Hepatocyte (in vitro differentiated cells): ENCODE measurements around the gene PXMP4. TPM values are rescaled to one million over a fixed set of nuclear protein-coding genes. Genes with fewer than 3 reads are reported as not detected.

ENCODE experiments used
- DNase-seq: peaks from one replicate; pipeline ENCODE4 v3.0.0-alpha.2; 2016; ENCODE audit warnings: low spot score
- H2AFZ ChIP-seq: fragments of 200-600 bp; sonication (generic); 2 replicates; pipeline ENCODE4 v1.6.0; 2016; ENCODE audit warnings: antibody characterized with exemption, mild to moderate bottlenecking
- H3K27ac ChIP-seq: fragments of 200-600 bp; sonication (generic); 2 replicates; pipeline ENCODE4 v1.5.1; 2016; ENCODE audit warnings: mild to moderate bottlenecking
- H3K27me3 ChIP-seq: fragments of 200-600 bp; sonication (generic); 2 replicates; pipeline ENCODE4 v1.6.1; 2016
- H3K36me3 ChIP-seq: fragments of 200-600 bp; sonication (generic); replicated peaks from 2 replicates; pipeline ENCODE4 v1.5.1; 2016; ENCODE audit warnings: low read depth; ENCODE audit not compliant: insufficient read depth
- H3K4me1 ChIP-seq: fragments of 200-600 bp; sonication (generic); 2 replicates; pipeline ENCODE4 v1.5.1; 2016; ENCODE audit warnings: mild to moderate bottlenecking, moderate library complexity; ENCODE audit not compliant: insufficient read depth
- H3K4me2 ChIP-seq: fragments of 200-600 bp; sonication (generic); 2 replicates; pipeline ENCODE4 v1.6.0; 2016
- H3K4me3 ChIP-seq: fragments of 200-600 bp; sonication (generic); 2 replicates; pipeline ENCODE4 v1.5.1; 2016; ENCODE audit warnings: mild to moderate bottlenecking
- H3K79me2 ChIP-seq: fragments of 200-600 bp; sonication (generic); 2 replicates; pipeline ENCODE4 v1.6.0; 2017; ENCODE audit warnings: mild to moderate bottlenecking
- H3K9me2 ChIP-seq: fragments of 200-600 bp; sonication (generic); replicated peaks from 2 replicates; pipeline ENCODE4 v1.6.0; 2017; ENCODE audit warnings: mild to moderate bottlenecking; ENCODE audit not compliant: insufficient read depth
- H3K9me3 ChIP-seq: fragments of 200-600 bp; sonication (generic); 2 replicates; pipeline ENCODE4 v1.5.1; 2016; ENCODE audit warnings: low read depth, mild to moderate bottlenecking
- H4K20me1 ChIP-seq: fragments of 200-600 bp; sonication (generic); 2 replicates; pipeline ENCODE4 v1.6.0; 2016; ENCODE audit warnings: mild to moderate bottlenecking; ENCODE audit not compliant: insufficient read depth, poor library complexity, severe bottlenecking
- EZH2 ChIP-seq: fragments of 200-600 bp; sonication (generic); IDR thresholded peaks from 2 replicates; pipeline ENCODE4 v1.6.1; 2016; ENCODE audit warnings: antibody characterized with exemption, mild to moderate bottlenecking, borderline replicate concordance
- EZH2phosphoT487 ChIP-seq: fragments of 200-600 bp; sonication (generic); IDR thresholded peaks from one replicate; pipeline ENCODE4 v1.6.1; 2018; ENCODE audit warnings: antibody characterized with exemption, mild to moderate bottlenecking, low read depth, moderate library complexity; ENCODE audit not compliant: unreplicated experiment, severe bottlenecking
- WGBS: methylation state at CpG from one replicate; pipeline ENCODE4 v1.1.6; 2016; ENCODE audit warnings: low lambda C conversion rate; ENCODE audit errors: missing lambda C conversion rate; 5-methylcytosine and 5-hydroxymethylcytosine counted together
- polyA plus RNA-seq: library from polyadenylated mRNA; unstranded; fragments of >200 nt; fragmentation: Nextera tagmentation; extraction: Ambion mirVana; gene quantifications from 2 replicates; pipeline ENCODE4 v1.2.1, GENCODE V29; 2016
- total RNA-seq: library from RNA; depleted of rRNA; stranded (reverse); fragments of >200 nt; gene quantifications from 2 replicates; pipeline ENCODE4 v1.2.3, GENCODE V29; 2014
- TF ChIP-seq, protein P1 (sequence below): fragments of 200-600 bp; sonication (generic); IDR thresholded peaks from 2 replicates; pipeline ENCODE4 v1.5.1; 2016; ENCODE audit warnings: antibody characterized with exemption, mild to moderate bottlenecking; ENCODE audit not compliant: poor library complexity

Gene PXMP4
- total and polyA plus RNA-seq, 2 experiments from 2014 or later: 4.1 to 4.7 TPM

DNA sequence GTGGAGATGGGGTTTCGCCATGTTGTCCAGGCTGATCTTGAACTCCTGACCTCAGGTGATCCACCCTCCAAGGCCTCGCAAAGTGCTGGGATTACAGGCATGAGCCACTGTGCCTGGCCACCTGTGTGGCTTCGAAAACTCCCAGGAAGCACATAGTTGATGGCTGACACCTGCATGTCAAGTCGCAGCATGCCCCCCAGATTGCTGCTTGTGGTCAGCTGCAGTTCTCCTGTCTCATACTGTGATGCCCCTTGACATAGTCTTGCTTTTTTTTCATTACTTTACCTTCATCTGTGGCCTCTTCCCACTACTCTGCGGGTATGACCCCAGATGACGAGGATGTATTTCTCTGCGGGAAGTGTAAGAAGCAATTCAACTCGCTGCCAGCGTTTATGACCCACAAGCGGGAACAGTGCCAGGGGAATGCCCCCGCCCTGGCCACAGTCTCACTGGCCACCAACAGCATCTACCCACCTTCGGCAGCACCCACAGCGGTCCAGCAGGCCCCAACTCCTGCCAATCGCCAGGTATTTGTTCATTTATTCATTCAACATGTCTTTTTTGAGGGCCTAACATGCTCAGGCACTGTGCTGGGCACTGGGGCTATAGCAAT, 24.8 kb upstream of the PXMP4 start:
- Histone ChIP-seq H3K4me1 (no peaks in the 10 kb centered on the region), H3K79me2 (no peaks in the 10 kb centered on the region), H3K27me3 (no peaks in the 10 kb centered on the region), H3K27ac (no peak overlapping the region), H3K4me3 (no peak overlapping the region), H3K4me2 (no peak overlapping the region), H3K36me3 (no peaks in the 10 kb centered on the region), H4K20me1 (no peaks in the 10 kb centered on the region), H3K9me3 (no peaks in the 10 kb centered on the region), H3K9me2 (no peaks in the 10 kb centered on the region), H2AFZ (no peak overlapping the region)
- DNase-seq: no peak
- 96% methylated on average over 14 of the region's 14 CpGs for WGBS
- TF ChIP-seq, protein P1, sequence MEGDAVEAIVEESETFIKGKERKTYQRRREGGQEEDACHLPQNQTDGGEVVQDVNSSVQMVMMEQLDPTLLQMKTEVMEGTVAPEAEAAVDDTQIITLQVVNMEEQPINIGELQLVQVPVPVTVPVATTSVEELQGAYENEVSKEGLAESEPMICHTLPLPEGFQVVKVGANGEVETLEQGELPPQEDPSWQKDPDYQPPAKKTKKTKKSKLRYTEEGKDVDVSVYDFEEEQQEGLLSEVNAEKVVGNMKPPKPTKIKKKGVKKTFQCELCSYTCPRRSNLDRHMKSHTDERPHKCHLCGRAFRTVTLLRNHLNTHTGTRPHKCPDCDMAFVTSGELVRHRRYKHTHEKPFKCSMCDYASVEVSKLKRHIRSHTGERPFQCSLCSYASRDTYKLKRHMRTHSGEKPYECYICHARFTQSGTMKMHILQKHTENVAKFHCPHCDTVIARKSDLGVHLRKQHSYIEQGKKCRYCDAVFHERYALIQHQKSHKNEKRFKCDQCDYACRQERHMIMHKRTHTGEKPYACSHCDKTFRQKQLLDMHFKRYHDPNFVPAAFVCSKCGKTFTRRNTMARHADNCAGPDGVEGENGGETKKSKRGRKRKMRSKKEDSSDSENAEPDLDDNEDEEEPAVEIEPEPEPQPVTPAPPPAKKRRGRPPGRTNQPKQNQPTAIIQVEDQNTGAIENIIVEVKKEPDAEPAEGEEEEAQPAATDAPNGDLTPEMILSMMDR: no peak
- TF ChIP-seq EZH2phosphoT487 (no peak), EZH2 (no peak)

DNA sequence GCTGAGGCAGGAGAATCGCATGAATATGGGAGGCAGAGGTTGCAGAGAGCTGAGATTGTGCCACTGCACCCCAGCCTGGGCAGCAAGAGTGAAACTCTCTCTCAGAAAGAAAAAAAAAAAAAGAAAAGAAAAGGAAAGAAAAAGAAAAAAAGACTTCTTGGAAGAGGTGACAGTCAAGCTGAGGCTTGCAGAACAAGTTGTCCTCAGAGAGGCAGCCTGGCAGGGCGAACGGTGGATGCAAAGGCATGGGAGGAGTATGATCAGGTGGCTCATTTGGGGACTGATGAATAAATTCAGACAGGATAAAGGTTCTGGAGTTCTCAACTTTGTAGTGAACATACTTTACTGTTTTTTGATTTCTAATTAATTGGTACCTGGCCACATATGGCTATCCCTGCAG, 24.1 kb upstream of the PXMP4 start:
- H3K4me1 ChIP-seq: no peaks in the 10 kb centered on the region
- no peaks in the 10 kb centered on the region for H4K20me1 ChIP-seq
- H2AFZ ChIP-seq: no peak overlapping the region
- no peak overlapping the region for H3K4me3 ChIP-seq
- DNase-seq: no peak
- TF ChIP-seq EZH2phosphoT487 (no peak), EZH2 (no peak)
- TF ChIP-seq, protein P1: no peak
- no peak overlapping the region for H3K27ac ChIP-seq
- WGBS: 93% methylated on average over 3 of the region's 3 CpGs
- H3K36me3 ChIP-seq: no peaks in the 10 kb centered on the region
- H3K9me2 ChIP-seq: no peaks in the 10 kb centered on the region
- H3K79me2 ChIP-seq: no peaks in the 10 kb centered on the region
- no peak overlapping the region for H3K4me2 ChIP-seq
- no peaks in the 10 kb centered on the region for H3K9me3 ChIP-seq
- H3K27me3 ChIP-seq: no peaks in the 10 kb centered on the region

DNA sequence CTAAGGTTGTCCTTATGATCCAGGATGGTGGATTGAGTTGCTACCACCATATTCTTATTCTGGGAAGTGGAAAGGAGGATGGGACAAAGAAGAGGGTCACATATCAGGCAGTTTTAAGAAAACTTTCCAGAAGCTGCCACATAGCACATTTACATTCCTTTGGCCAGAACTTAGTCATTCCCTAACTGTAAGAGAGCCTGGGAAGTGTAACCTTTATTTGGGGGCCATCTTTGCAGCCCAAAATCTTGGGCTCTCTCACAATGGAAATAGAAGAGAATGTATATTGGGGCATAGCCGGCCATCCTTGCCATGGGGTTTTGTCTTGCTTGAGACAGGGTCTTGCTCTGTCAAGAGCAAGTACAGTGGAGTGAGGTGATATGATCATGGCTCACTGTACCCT, 20.1 kb upstream of the PXMP4 start:
- H4K20me1 ChIP-seq: no peaks in the 10 kb centered on the region
- H3K27ac ChIP-seq: no peak overlapping the region
- no peak for DNase-seq
- 91% methylated on average over 1 of the region's 1 CpG for WGBS
- no peaks in the 10 kb centered on the region for H3K9me2 ChIP-seq
- no peaks in the 10 kb centered on the region for H3K36me3 ChIP-seq
- TF ChIP-seq EZH2phosphoT487 (no peak), EZH2 (no peak)
- TF ChIP-seq, protein P1: no peak
- H3K4me2 ChIP-seq: no peak overlapping the region
- H3K4me1 ChIP-seq: no peaks in the 10 kb centered on the region
- peaks cover 8% of the 10 kb centered on the region for H3K9me3 ChIP-seq
- H2AFZ ChIP-seq: no peak overlapping the region
- H3K79me2 ChIP-seq: no peaks in the 10 kb centered on the region
- no peak overlapping the region for H3K4me3 ChIP-seq
- H3K27me3 ChIP-seq: no peaks in the 10 kb centered on the region

DNA sequence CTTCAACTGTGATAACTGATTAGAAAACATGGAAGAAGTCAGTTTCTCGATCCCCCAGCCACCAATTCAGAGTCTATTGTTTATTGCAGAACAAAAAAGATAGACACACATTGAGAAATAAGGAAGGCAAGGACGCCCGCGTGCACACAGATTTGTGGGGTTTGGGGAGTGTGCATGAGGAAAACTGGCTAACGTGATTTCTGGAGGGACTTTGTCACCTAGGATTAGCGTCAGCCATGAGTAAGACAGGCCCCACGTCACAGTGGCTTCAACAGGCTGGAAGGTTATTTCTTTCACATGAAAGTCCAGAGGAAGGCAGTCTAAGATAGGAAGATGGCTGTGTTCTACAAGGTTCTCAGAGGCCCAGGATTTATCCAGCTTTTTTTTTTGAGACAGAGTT, 19.4 kb upstream of the PXMP4 start:
- TF ChIP-seq, protein P1: no peak
- no peak for TF ChIP-seq EZH2
- TF ChIP-seq EZH2phosphoT487: no peak
- 87% methylated on average over 7 of the region's 7 CpGs for WGBS

More for the DNA sequence above, 19.4 kb upstream of the PXMP4 start:
- Histone ChIP-seq H3K4me2 (no peak overlapping the region), H3K36me3 (no peaks in the 10 kb centered on the region), H3K4me1 (no peaks in the 10 kb centered on the region), H4K20me1 (no peaks in the 10 kb centered on the region), H3K9me2 (no peaks in the 10 kb centered on the region), H3K27ac (no peak overlapping the region), H2AFZ (no peak overlapping the region), H3K4me3 (no peak overlapping the region), H3K79me2 (no peaks in the 10 kb centered on the region), H3K9me3 (peaks cover 8% of the 10 kb centered on the region), H3K27me3 (no peaks in the 10 kb centered on the region)
- DNase-seq: no peak
